ENCODE measurements around the gene GJB6.
"Not testable (repeated sequence)": the region's sequence is repeated elsewhere in the genome, so short reads cannot be mapped to it uniquely, and the experiment has no call there.

The GJB6 gene

DNA sequence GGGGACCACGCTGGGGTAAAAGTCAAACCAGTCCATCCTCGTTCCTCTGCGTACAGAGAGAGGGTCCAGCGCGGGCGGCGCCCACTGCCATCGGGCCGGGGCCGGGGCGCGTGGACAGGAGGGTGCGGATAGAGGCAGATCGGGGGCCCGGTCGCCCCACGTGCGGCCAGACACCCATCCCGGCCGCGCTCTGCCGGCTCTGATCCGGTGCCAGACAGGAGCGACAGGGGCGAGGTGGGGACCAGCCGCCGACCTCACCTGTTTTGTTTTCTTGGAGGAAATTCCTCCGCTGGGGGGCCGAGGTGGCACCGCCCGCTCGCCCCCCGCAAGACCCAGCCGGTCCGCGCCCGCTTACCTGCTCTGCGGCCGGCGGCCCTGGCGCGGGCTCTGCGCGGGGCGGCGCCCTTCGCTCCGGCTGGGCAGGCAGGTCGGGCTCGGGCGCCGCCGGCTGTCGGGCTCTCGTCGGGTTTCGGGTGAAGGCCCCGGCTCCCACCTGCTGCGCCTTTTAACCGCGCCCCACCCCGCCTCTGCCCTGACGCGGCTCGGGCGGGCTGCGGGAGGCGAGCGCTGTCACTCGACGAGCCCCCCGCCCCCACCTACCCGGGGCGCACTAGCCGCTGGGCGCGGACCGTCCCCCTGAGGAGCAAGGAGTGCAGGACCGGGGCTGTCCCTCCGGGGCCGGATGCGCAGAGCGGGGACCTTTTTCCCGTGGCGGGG is at the start of gene GJB6:
GJB6 (minus strand) TSS at position 481 of the 717 bp plus-strand sequence. CDS start 8,839 bp downstream, outside the sequence.
- ATAC-seq (replicated peaks; ENCODE audit: extremely low read depth, poor library complexity, severe bottlenecking) (peak; percentile 8), DNase-seq (ENCODE audit: low spot score in 2 of 2) (no peak)
- H3K4me3 Mint-ChIP-seq: peak within 1 kb of the TSS; percentile 71
- peaks cover 7% of the 10 kb centered on the region for H3K4me1 Mint-ChIP-seq
- H3K9me3 Mint-ChIP-seq: no peaks in the 10 kb centered on the region
- H3K36me3 Mint-ChIP-seq (ENCODE audit: insufficient read depth): peaks cover 2% of the 10 kb centered on the region
- peaks cover 46% of the 10 kb centered on the region for H3K27me3 Mint-ChIP-seq
- no peak within 1 kb of the TSS for H3K27ac Mint-ChIP-seq (ENCODE audit: low read depth)

DNA sequence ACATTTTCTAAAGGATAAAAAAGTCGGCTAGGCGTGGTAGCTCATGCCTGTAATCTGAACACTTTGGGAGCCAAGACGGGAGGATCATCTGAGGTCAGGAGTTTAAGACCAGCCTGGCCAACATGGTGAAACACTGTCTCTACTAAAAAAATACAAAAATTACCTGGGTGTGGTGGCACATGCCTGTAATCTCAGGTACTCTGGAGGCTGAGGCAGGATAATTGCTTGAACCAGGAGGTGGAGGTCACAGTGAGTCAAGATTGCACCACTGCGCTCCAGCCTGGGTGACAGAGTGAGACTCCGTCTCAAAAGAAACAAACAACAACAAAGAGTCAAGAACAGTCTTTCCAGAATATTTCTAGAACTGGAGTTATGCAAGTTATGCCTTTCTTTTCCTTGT is 44.8 kb upstream of the GJB6 start:
- H3K27ac Mint-ChIP-seq (ENCODE audit: low read depth); H3K4me3 Mint-ChIP-seq; DNase-seq (ENCODE audit: low spot score in 2 of 2); H3K36me3 Mint-ChIP-seq (ENCODE audit: insufficient read depth); ATAC-seq (replicated peaks; ENCODE audit: extremely low read depth, poor library complexity, severe bottlenecking); H3K9me3 Mint-ChIP-seq; H3K4me1 Mint-ChIP-seq: not testable (repeated sequence)
- peaks cover 20% of the 10 kb centered on the region for H3K27me3 Mint-ChIP-seq

DNA sequence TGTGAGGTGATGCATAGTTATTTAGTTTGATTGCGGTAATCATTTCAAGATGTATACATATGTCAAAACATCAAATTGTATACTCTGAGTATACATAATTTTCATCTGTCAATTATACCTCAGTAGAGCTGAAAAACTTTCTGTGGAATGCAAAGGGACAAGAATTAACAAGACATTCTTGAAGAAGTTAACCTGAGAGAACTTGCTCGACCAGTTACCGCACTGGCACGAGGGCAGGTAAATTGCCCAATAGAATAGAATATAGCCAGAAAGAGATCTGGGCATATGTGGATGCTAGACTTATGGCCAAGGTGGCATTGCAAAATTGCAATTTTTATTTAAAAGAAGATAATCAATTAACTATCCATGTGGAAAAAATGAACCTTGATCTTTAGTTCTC is 42.3 kb upstream of the GJB6 start:
- H3K27me3 Mint-ChIP-seq: peaks cover 26% of the 10 kb centered on the region
- ATAC-seq (replicated peaks; ENCODE audit: extremely low read depth, poor library complexity, severe bottlenecking): no peak
- H3K4me1 Mint-ChIP-seq: no peaks in the 10 kb centered on the region
- no peak for DNase-seq (ENCODE audit: low spot score in 2 of 2)
- no peaks in the 10 kb centered on the region for H3K36me3 Mint-ChIP-seq (ENCODE audit: insufficient read depth)
- H3K27ac Mint-ChIP-seq (ENCODE audit: low read depth): no peak overlapping the region
- H3K4me3 Mint-ChIP-seq: no peak overlapping the region
- H3K9me3 Mint-ChIP-seq: no peaks in the 10 kb centered on the region

DNA sequence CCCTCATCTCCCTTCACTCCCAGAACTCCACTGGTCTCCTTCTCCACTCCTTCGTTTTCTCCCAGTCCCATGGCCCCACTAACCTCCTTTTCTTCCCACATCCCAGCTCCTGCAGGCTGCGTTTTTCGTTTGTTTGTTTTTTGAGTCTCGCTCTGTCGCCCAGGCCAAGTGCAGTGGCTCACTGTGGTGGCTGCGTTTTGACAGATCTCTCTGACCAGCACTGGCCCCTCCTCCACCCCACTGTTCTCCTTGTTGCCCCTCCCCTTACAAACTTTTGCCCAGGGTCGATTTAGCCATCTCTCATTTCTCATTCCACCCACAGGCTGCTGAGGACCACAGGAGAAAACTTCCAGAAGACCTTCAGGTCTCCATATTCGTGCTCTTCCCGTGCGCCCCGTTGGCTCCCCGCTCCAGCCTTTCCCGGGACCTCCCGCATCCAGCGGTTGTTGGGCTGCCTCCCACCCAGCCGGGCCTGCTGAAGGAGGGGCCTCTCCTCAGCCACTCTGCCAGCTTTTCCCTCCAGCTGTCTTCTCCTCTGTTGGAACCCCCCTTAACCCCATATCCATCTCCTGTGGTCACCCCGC is 40.6 kb upstream of the GJB6 start:
- Mint-ChIP-seq H3K4me3 (no peak overlapping the region), H3K4me1 (no peaks in the 10 kb centered on the region), H3K27ac (ENCODE audit: low read depth) (no peak overlapping the region), H3K27me3 (peaks cover 26% of the 10 kb centered on the region), H3K9me3 (no peaks in the 10 kb centered on the region), H3K36me3 (ENCODE audit: insufficient read depth) (no peaks in the 10 kb centered on the region)
- no peak for DNase-seq (ENCODE audit: low spot score in 2 of 2)
- no peak for ATAC-seq (replicated peaks; ENCODE audit: extremely low read depth, poor library complexity, severe bottlenecking)

GRCh38 chr13:20272104-20272503 is 40.0 kb upstream of the GJB6 start:
- no peak for DNase-seq (ENCODE audit: low spot score in 2 of 2)
- no peak for ATAC-seq (replicated peaks; ENCODE audit: extremely low read depth, poor library complexity, severe bottlenecking)
- H3K4me1 Mint-ChIP-seq: no peaks in the 10 kb centered on the region
- H3K27me3 Mint-ChIP-seq: peaks cover 27% of the 10 kb centered on the region
- H3K27ac Mint-ChIP-seq (ENCODE audit: low read depth): no peak overlapping the region
- H3K4me3 Mint-ChIP-seq: no peak overlapping the region
- no peaks in the 10 kb centered on the region for H3K9me3 Mint-ChIP-seq
- no peaks in the 10 kb centered on the region for H3K36me3 Mint-ChIP-seq (ENCODE audit: insufficient read depth)

DNA sequence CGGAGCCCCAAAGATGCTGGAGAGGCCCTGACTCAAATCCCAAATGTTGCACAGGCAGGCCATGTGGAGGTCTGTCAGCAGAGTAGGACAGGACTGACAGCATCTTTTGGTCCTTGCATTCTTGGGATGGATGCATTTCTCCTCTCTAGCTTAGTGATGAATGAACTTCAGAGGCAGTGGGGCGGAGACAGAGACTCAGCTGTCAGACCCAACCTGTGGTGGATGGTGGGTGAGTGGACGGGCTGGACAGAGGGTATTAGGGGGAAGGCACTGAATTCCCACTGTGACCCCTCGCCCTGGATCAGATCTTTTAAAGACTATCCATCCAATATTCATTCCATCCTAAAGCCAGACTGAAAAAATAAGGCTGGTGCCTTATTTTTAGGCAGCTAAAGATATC is 39.3 kb upstream of the GJB6 start:
- H3K4me3 Mint-ChIP-seq: no peak overlapping the region
- DNase-seq (ENCODE audit: low spot score in 2 of 2) (no peak), ATAC-seq (replicated peaks; ENCODE audit: extremely low read depth, poor library complexity, severe bottlenecking) (no peak)
- no peaks in the 10 kb centered on the region for H3K9me3 Mint-ChIP-seq
- H3K36me3 Mint-ChIP-seq (ENCODE audit: insufficient read depth): no peaks in the 10 kb centered on the region
- no peak overlapping the region for H3K27ac Mint-ChIP-seq (ENCODE audit: low read depth)
- no peaks in the 10 kb centered on the region for H3K4me1 Mint-ChIP-seq
- peaks cover 34% of the 10 kb centered on the region for H3K27me3 Mint-ChIP-seq

DNA sequence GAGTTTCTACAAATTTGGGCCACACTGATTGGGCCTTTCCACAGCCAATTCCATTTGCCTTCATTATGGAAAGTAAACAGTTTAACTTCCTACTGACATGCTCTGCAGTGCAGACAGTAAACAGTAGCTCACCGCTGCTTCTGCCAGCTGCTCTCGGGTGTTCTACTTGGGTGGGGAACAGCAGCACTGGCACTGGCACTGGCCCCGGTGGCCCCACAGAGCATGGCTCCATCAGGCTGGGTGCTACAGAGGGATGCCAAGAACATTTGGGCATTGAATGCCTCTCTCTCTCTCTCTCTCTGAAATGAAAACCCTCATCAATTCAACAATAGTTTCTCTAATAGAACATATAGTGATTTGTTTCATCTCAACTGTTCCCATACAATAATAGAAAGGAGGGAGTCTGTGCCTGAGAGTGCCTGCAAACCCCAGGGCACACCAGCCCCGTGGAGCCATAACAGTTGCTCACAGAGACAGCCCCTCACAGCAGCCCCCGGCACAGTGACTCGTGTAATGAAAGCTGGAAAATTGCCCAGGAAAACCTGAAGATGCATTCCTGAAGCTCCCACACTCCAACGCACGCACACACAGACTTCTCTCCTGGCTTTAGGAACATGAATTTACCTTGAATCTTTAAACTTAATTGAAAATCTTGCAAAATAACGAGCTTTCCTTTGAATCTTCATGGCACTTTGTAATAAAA is 38.2 kb upstream of the GJB6 start:
- H3K4me3 Mint-ChIP-seq: no peak overlapping the region
- no peaks in the 10 kb centered on the region for H3K36me3 Mint-ChIP-seq (ENCODE audit: insufficient read depth)
- peaks cover 45% of the 10 kb centered on the region for H3K27me3 Mint-ChIP-seq
- no peak overlapping the region for H3K27ac Mint-ChIP-seq (ENCODE audit: low read depth)
- no peaks in the 10 kb centered on the region for H3K4me1 Mint-ChIP-seq
- ATAC-seq (replicated peaks; ENCODE audit: extremely low read depth, poor library complexity, severe bottlenecking) (no peak), DNase-seq (ENCODE audit: low spot score in 2 of 2) (no peak)
- no peaks in the 10 kb centered on the region for H3K9me3 Mint-ChIP-seq

GRCh38 chr13:20264271-20265018 is 32.3 kb upstream of the GJB6 start:
- Mint-ChIP-seq H3K9me3 (no peaks in the 10 kb centered on the region), H3K27ac (ENCODE audit: low read depth) (no peak overlapping the region), H3K36me3 (ENCODE audit: insufficient read depth) (no peaks in the 10 kb centered on the region), H3K4me1 (no peaks in the 10 kb centered on the region), H3K27me3 (peaks cover 35% of the 10 kb centered on the region), H3K4me3 (no peak overlapping the region)
- no peak for ATAC-seq (replicated peaks; ENCODE audit: extremely low read depth, poor library complexity, severe bottlenecking)
- no peak for DNase-seq (ENCODE audit: low spot score in 2 of 2)

GRCh38 chr13:20263393-20264044 is 31.4 kb upstream of the GJB6 start:
- H3K4me3 Mint-ChIP-seq: no peak overlapping the region
- DNase-seq (ENCODE audit: low spot score in 2 of 2): no peak
- H3K4me1 Mint-ChIP-seq: no peaks in the 10 kb centered on the region
- H3K36me3 Mint-ChIP-seq (ENCODE audit: insufficient read depth): no peaks in the 10 kb centered on the region
- H3K9me3 Mint-ChIP-seq: no peaks in the 10 kb centered on the region
- H3K27ac Mint-ChIP-seq (ENCODE audit: low read depth): no peak overlapping the region
- ATAC-seq (replicated peaks; ENCODE audit: extremely low read depth, poor library complexity, severe bottlenecking): no peak
- H3K27me3 Mint-ChIP-seq: peaks cover 44% of the 10 kb centered on the region

DNA sequence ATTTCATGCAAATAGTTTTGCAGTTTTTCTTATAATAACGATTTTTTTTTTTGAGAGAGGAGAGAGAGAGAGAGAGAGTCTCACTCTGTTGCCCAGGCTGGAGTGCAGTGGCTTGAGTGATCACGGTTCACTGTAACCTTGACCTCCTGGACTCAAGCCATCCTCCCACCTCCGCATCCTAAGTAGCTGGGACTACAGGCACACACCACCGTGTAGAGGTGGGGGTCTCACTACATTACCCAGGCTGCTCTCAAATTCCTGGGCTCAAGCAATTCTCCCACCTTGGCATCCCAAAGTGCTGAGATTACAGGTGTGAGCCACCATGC is 26.8 kb upstream of the GJB6 start:
- Mint-ChIP-seq H3K9me3 (no peaks in the 10 kb centered on the region), H3K4me1 (no peaks in the 10 kb centered on the region), H3K27ac (ENCODE audit: low read depth) (no peak overlapping the region), H3K4me3 (no peak overlapping the region), H3K27me3 (peaks cover 24% of the 10 kb centered on the region), H3K36me3 (ENCODE audit: insufficient read depth) (no peaks in the 10 kb centered on the region)
- no peak for DNase-seq (ENCODE audit: low spot score in 2 of 2)
- ATAC-seq (replicated peaks; ENCODE audit: extremely low read depth, poor library complexity, severe bottlenecking): no peak

DNA sequence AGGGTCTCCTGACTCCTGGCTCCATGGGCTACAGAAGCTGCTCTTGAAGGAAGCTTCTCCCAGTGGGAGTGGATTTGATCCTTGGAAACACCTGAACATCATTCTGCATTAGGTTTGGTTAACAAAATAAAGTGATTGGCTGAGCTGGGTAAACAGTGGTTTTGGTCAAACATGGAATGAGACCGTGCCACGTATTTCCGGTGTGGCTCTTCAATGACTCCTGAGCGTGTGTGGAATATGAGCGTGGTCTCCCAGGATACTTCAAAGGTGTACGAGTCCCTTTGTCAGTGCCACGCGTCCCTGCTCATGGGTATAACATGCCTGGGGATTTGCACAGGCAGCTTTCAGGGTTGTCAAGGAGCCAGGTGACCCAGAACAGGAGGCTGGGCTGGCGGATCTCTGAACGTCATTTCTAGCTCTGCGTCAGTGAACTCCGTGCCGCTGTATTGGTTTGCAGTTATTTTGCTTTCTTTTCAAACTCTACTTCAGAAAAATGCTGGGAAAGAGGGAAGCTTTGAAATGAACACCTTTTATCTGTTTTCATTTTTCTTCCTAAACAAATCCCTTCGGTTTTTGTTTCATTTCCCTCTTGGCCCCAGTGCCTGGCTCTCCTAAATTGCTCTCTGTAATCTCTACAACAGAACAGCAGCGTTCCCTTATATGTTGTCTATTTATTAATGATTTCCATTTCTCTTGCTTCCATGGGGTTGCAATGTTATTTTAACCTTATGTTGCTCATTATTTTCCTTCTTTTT is 26.3 kb upstream of the GJB6 start:
- H3K4me3 Mint-ChIP-seq: no peak overlapping the region
- no peak for DNase-seq (ENCODE audit: low spot score in 2 of 2)
- no peaks in the 10 kb centered on the region for H3K4me1 Mint-ChIP-seq
- ATAC-seq (replicated peaks; ENCODE audit: extremely low read depth, poor library complexity, severe bottlenecking): no peak
- H3K9me3 Mint-ChIP-seq: no peaks in the 10 kb centered on the region
- peaks cover 20% of the 10 kb centered on the region for H3K27me3 Mint-ChIP-seq
- no peak overlapping the region for H3K27ac Mint-ChIP-seq (ENCODE audit: low read depth)
- no peaks in the 10 kb centered on the region for H3K36me3 Mint-ChIP-seq (ENCODE audit: insufficient read depth)

GRCh38 chr13:20254076-20254475 is 22.0 kb upstream of the GJB6 start:
- no peaks in the 10 kb centered on the region for H3K9me3 Mint-ChIP-seq

More at GRCh38 chr13:20254076-20254475, 22.0 kb upstream of the GJB6 start:
- DNase-seq (ENCODE audit: low spot score in 2 of 2) (no peak), ATAC-seq (replicated peaks; ENCODE audit: extremely low read depth, poor library complexity, severe bottlenecking) (no peak)
- no peaks in the 10 kb centered on the region for H3K36me3 Mint-ChIP-seq (ENCODE audit: insufficient read depth)
- no peak overlapping the region for H3K27ac Mint-ChIP-seq (ENCODE audit: low read depth)
- peaks cover 32% of the 10 kb centered on the region for H3K27me3 Mint-ChIP-seq
- no peak overlapping the region for H3K4me3 Mint-ChIP-seq
- H3K4me1 Mint-ChIP-seq: no peaks in the 10 kb centered on the region
